Prostate gland (tissue), 2 donors: ENCODE measurements around the gene GALNT13. TPM values are rescaled to one million over a fixed set of nuclear protein-coding genes. Genes with fewer than 3 reads are reported as not detected.

Experiments used
- DNase-seq: peaks from one replicate; pipeline ENCODE4 v3.0.0-alpha.2; 2019; ENCODE audit warnings: low spot score
- H3K27ac ChIP-seq, 2 donors: fragments of 200-600 bp; sonication (generic); 2 replicates each; pipeline ENCODE4 v1.5.1; 2017 to 2019
- H3K27me3 ChIP-seq: fragments of 200-600 bp; sonication (generic); replicated peaks from 2 replicates; pipeline ENCODE4 v1.5.1; 2019; ENCODE audit not compliant: insufficient read depth
- H3K36me3 ChIP-seq, 2 donors: fragments of 200-600 bp; sonication (generic); 1 replicate in 1 of 2; 2 replicates in 1 of 2; pipeline versions ENCODE4 v1.5.1 to v1.8.1; 2017 to 2019
- H3K4me1 ChIP-seq: fragments of 200-600 bp; sonication (generic); replicated peaks from 2 replicates; pipeline ENCODE4 v1.5.1; 2019
- H3K4me3 ChIP-seq, 2 donors: fragments of 200-600 bp; sonication (generic); 2 replicates each; pipeline ENCODE4 v1.5.1; 2017 to 2019
- H3K9me3 ChIP-seq: fragments of 200-600 bp; sonication (generic); 2 replicates; pipeline ENCODE4 v1.5.1; 2017
- CTCF ChIP-seq, 4 experiments: fragments of 200-600 bp in 2 of 4; fragments of 450-650 bp in 2 of 4; sonication (generic) in 2 of 4; IDR thresholded peaks; 1 replicate in 3 of 4; 2 replicates in 1 of 4; pipeline ENCODE4 v1.5.1; 2016 to 2019; ENCODE audit warnings: antibody characterized with exemption in 4 of 4, mild to moderate bottlenecking in 2 of 4, moderate library complexity in 2 of 4
- POLR2A ChIP-seq: fragments of 450-650 bp; IDR thresholded peaks from one replicate; pipeline ENCODE4 v1.6.1; 2016; ENCODE audit warnings: antibody characterized with exemption, mild to moderate bottlenecking
- POLR2AphosphoS5 ChIP-seq: sonication (generic); formaldehyde crosslinking; IDR thresholded peaks from one replicate; pipeline ENCODE4 v1.6.1; 2017; ENCODE audit warnings: antibody characterized with exemption
- WGBS: methylation state at CpG from one replicate; pipeline ENCODE4 v1.1.5; 2018; 5-methylcytosine and 5-hydroxymethylcytosine counted together
- intact Hi-C: fragments of 100-400 bp; cut with DNase I; formaldehyde crosslinking; loops from one replicate; pipeline ENCODE4 v1.14.2; 2022
- total RNA-seq, 2 donors: library from RNA; depleted of rRNA; stranded (reverse); fragments of >200 nt; gene quantifications; one replicate each; pipeline ENCODE4 v1.1.0, GENCODE V29; 2016

Gene GALNT13
- total RNA-seq, 2 donors from 2014 or later, result 0.87 to 1.1 TPM

GRCh38 chr2:154490530-154490929, 618.8 kb downstream of the GALNT13 start:
- Histone ChIP-seq H3K27ac (no peak overlapping the region), H3K4me1 (no peaks in the 10 kb centered on the region), H3K4me3 (no peak overlapping the region), H3K9me3 (no peaks in the 10 kb centered on the region), H3K36me3 (no peaks in the 10 kb centered on the region), H3K27me3 (no peaks in the 10 kb centered on the region)
- TF ChIP-seq CTCF (IDR thresholded peaks at IDR 0.05) (no peak), POLR2AphosphoS5 (no peak), POLR2A (no peak)
- intact Hi-C loops, result no loop called here
- 97% methylated on average over 1 of the region's 1 CpG for WGBS
- DNase-seq, result no peak

- Histone ChIP-seq H3K36me3 (no peaks in the 10 kb centered on the region), H3K4me3 (no peak overlapping the region), H3K9me3 (no peaks in the 10 kb centered on the region), H3K27ac (no peak overlapping the region), H3K27me3 (no peaks in the 10 kb centered on the region), H3K4me1 (no peaks in the 10 kb centered on the region)
- 60% methylated on average over 4 of the region's 4 CpGs for WGBS
- no peak for DNase-seq
- TF ChIP-seq CTCF (IDR thresholded peaks at IDR 0.05) (no peak), POLR2AphosphoS5 (no peak), POLR2A (no peak)
- intact Hi-C loops, result no loop called here
Measured at GRCh38 chr2:154495455-154495868, 623.7 kb downstream of the GALNT13 start.

GRCh38 chr2:154497019-154497418, 625.3 kb downstream of the GALNT13 start:
- intact Hi-C loops, result no loop called here

More at GRCh38 chr2:154497019-154497418, 625.3 kb downstream of the GALNT13 start:
- Histone ChIP-seq H3K4me3 (no peak overlapping the region), H3K36me3 (no peaks in the 10 kb centered on the region), H3K27ac (no peak overlapping the region), H3K4me1 (no peaks in the 10 kb centered on the region), H3K9me3 (no peaks in the 10 kb centered on the region), H3K27me3 (no peaks in the 10 kb centered on the region)
- TF ChIP-seq CTCF (IDR thresholded peaks at IDR 0.05) (no peak), POLR2A (no peak), POLR2AphosphoS5 (no peak)
- DNase-seq, result no peak
